ENCODE results near the gene LSM7.

The LSM7 gene

DNA sequence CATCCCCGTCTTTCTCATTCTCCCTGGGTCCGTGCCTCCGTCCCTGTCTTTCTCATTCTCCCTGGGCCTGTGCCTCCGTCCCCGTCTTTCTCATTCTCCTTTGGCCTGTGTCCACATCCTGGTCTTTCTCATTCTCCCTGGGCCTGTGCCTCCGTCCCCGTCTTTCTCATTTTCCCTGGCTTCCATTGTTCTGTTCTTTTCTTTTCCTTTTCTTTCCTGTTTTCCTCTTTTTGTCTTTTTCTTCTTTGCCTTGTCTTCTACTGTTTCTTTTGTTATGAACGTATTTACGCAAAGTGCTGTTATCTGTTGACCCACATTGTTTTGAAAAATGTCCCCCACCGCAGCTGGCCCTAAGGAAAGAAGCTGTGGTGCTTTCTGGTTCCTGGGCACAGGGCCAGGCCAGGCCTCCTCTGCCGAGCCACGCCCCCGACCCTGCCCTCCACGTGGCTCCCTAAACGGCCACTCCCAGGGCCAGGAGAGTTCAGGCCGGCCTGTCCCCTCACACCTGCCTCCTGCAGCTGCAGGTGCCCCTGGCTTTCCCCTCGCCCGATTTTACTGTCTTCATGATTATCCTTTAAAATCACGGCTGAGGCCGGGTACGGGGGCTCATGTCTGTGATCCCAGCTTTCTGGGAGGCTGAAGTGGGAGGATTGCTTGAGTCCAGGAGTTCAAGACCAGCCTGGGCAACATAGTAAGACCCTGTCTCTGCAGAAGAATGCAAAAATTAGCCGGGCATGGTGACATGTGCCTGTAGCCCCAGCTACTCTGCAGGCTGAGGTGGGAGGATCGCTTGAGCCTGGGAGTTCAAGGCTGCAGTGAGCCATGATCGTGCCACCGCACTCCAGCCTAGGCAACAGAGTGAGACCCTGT lies 17.6 kb upstream of the LSM7 start:
- Mint-ChIP-seq H3K4me1 (ENCODE audit: low read depth) (no peaks in the 10 kb centered on the region), H3K27ac (no peak overlapping the region), H3K4me3 (no peak overlapping the region), H3K9me3 (no peaks in the 10 kb centered on the region), H3K36me3 (ENCODE audit: low read depth) (peaks cover 5% of the 10 kb centered on the region), H3K27me3 (ENCODE audit: low read depth) (no peaks in the 10 kb centered on the region)
- DNase-seq (ENCODE audit: low spot score): no peak

GRCh38 chr19:2345076-2345475 lies 16.7 kb upstream of the LSM7 start:
- Mint-ChIP-seq H3K27ac (no peak overlapping the region), H3K9me3 (no peaks in the 10 kb centered on the region), H3K36me3 (ENCODE audit: low read depth) (peaks cover 5% of the 10 kb centered on the region), H3K27me3 (ENCODE audit: low read depth) (no peaks in the 10 kb centered on the region), H3K4me1 (ENCODE audit: low read depth) (no peaks in the 10 kb centered on the region), H3K4me3 (no peak overlapping the region)
- DNase-seq (ENCODE audit: low spot score): no peak

- H3K27me3 Mint-ChIP-seq (ENCODE audit: low read depth): no peaks in the 10 kb centered on the region
- no peak overlapping the region for H3K4me3 Mint-ChIP-seq
- DNase-seq (ENCODE audit: low spot score): no peak
- peaks cover 5% of the 10 kb centered on the region for H3K36me3 Mint-ChIP-seq (ENCODE audit: low read depth)
- no peaks in the 10 kb centered on the region for H3K4me1 Mint-ChIP-seq (ENCODE audit: low read depth)
- H3K9me3 Mint-ChIP-seq: no peaks in the 10 kb centered on the region
- no peak overlapping the region for H3K27ac Mint-ChIP-seq
Measured at GRCh38 chr19:2344381-2344870, 16.0 kb upstream of the LSM7 start.

- H3K27ac Mint-ChIP-seq: no peak overlapping the region
- H3K9me3 Mint-ChIP-seq: no peaks in the 10 kb centered on the region
- peaks cover 5% of the 10 kb centered on the region for H3K36me3 Mint-ChIP-seq (ENCODE audit: low read depth)
- no peak for DNase-seq (ENCODE audit: low spot score)
- no peaks in the 10 kb centered on the region for H3K4me1 Mint-ChIP-seq (ENCODE audit: low read depth)
- H3K4me3 Mint-ChIP-seq: no peak overlapping the region
- no peaks in the 10 kb centered on the region for H3K27me3 Mint-ChIP-seq (ENCODE audit: low read depth)
Measured at GRCh38 chr19:2343289-2343982, 15.1 kb upstream of the LSM7 start.

- peaks cover 5% of the 10 kb centered on the region for H3K36me3 Mint-ChIP-seq (ENCODE audit: low read depth)
- no peak overlapping the region for H3K27ac Mint-ChIP-seq
- no peaks in the 10 kb centered on the region for H3K27me3 Mint-ChIP-seq (ENCODE audit: low read depth)
- no peaks in the 10 kb centered on the region for H3K9me3 Mint-ChIP-seq
- no peak overlapping the region for H3K4me3 Mint-ChIP-seq
- no peak for DNase-seq (ENCODE audit: low spot score)
- H3K4me1 Mint-ChIP-seq (ENCODE audit: low read depth): no peaks in the 10 kb centered on the region
Measured at GRCh38 chr19:2342656-2343288, 14.4 kb upstream of the LSM7 start.

GRCh38 chr19:2341982-2342381 lies 13.6 kb upstream of the LSM7 start:
- Mint-ChIP-seq H3K27ac (no peak overlapping the region), H3K27me3 (ENCODE audit: low read depth) (no peaks in the 10 kb centered on the region), H3K4me3 (no peak overlapping the region), H3K4me1 (ENCODE audit: low read depth) (no peaks in the 10 kb centered on the region), H3K9me3 (no peaks in the 10 kb centered on the region), H3K36me3 (ENCODE audit: low read depth) (peaks cover 5% of the 10 kb centered on the region)
- DNase-seq (ENCODE audit: low spot score): no peak

GRCh38 chr19:2341244-2341751 lies 12.9 kb upstream of the LSM7 start:
- H3K27me3 Mint-ChIP-seq (ENCODE audit: low read depth): no peaks in the 10 kb centered on the region
- no peaks in the 10 kb centered on the region for H3K4me1 Mint-ChIP-seq (ENCODE audit: low read depth)
- peaks cover under 1% of the 10 kb centered on the region for H3K9me3 Mint-ChIP-seq
- H3K27ac Mint-ChIP-seq: no peak overlapping the region
- H3K36me3 Mint-ChIP-seq (ENCODE audit: low read depth): peaks cover 5% of the 10 kb centered on the region
- H3K4me3 Mint-ChIP-seq: no peak overlapping the region
- no peak for DNase-seq (ENCODE audit: low spot score)

DNA sequence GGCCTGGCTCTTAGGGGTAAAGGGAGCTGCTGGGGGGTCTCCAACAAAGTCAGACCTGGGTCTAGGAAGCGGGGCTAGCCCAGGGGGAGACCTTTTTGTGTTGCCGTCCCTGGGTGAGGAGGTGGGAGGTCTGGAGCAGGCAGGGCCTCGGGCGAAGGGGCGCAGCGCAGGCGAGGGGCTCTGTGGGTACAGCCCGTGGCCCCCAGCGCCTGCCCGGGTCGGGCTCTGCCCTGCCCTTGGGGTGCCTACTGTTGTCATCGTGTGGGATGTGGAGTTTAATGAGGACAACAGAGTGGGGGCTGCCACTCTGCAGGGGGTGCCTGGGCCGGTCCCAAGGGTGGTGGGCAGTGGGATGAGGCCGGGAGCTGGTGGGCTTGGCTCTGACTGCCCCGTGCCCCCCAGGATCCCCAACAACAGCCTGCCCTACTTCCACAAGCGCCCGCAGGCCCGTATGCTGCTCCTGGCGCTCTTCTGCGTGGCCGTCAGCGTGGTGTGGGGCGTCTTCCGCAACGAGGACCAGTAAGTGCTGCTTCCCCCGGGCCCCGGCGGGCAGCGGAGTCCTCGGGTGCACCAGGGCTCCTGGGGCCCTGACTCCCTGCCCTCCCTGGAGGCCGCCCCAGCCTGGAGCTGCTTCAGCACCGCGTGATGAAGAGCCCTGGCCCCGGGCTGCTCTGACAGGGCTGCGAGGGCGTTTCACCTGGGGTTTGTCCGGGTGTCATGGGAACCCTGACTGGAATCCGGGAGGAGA lies 12.3 kb upstream of the LSM7 start:
- H3K27ac Mint-ChIP-seq: no peak overlapping the region
- H3K27me3 Mint-ChIP-seq (ENCODE audit: low read depth): no peaks in the 10 kb centered on the region
- H3K9me3 Mint-ChIP-seq: peaks cover 7% of the 10 kb centered on the region
- H3K36me3 Mint-ChIP-seq (ENCODE audit: low read depth): peaks cover 9% of the 10 kb centered on the region
- DNase-seq (ENCODE audit: low spot score): no peak
- no peak overlapping the region for H3K4me3 Mint-ChIP-seq
- peaks cover 3% of the 10 kb centered on the region for H3K4me1 Mint-ChIP-seq (ENCODE audit: low read depth)

- Mint-ChIP-seq H3K36me3 (ENCODE audit: low read depth) (peaks cover 11% of the 10 kb centered on the region), H3K27me3 (ENCODE audit: low read depth) (no peaks in the 10 kb centered on the region), H3K4me3 (no peak overlapping the region), H3K9me3 (peaks cover 9% of the 10 kb centered on the region), H3K27ac (no peak overlapping the region), H3K4me1 (ENCODE audit: low read depth) (peaks cover 4% of the 10 kb centered on the region)
- DNase-seq (ENCODE audit: low spot score): no peak
Measured at GRCh38 chr19:2339644-2340310, 11.4 kb upstream of the LSM7 start.

DNA sequence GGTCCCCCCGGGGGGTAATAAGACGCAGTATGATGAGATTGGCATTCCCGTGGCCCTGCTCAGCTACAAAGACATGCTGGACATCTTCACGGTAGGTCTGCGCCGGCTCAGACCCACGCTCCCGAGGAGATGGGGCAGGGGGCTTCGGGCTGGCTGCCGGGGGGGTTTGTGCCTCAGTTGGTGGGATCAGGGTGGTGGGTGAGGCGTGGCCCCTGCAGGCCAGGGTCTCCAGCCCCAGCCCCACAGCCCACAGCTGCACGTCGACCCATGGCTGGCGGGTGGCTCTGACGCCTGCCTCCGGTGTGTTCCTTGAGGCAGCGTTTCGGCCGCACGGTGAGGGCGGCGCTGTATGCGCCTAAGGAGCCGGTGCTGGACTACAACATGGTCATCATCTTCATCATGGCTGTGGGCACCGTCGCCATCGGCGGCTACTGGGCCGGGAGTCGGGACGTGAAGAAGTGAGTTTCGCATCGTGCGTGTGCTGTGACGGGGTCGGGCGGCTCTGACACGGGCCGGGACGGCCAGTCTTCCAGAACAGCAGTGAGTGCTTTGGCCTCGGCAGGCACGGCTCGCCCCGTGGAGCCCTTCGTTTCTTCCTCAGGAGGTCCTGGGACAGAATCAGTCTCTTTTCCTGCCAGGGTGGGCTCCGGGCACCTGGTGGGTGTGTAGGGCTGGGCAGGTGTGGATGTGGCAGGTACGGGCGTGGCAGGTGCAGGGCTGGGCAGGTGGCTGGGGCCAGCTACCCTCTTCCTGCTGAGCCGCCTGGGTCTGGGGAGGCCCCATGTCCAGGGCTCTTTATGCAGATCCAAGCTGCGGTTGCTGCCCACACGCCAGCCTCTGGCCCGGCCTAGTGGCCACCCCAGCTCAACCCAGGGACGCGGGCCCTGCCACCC lies 10.6 kb upstream of the LSM7 start:
- peaks cover 4% of the 10 kb centered on the region for H3K4me1 Mint-ChIP-seq (ENCODE audit: low read depth)
- DNase-seq (ENCODE audit: low spot score): no peak

GRCh38 chr19:2338055-2338615 lies 9.7 kb upstream of the LSM7 start:
- Mint-ChIP-seq H3K9me3 (peaks cover 9% of the 10 kb centered on the region), H3K36me3 (ENCODE audit: low read depth) (peaks cover 11% of the 10 kb centered on the region), H3K4me1 (ENCODE audit: low read depth) (peaks cover 4% of the 10 kb centered on the region), H3K4me3 (no peak overlapping the region), H3K27me3 (ENCODE audit: low read depth) (no peaks in the 10 kb centered on the region), H3K27ac (no peak overlapping the region)
- no peak for DNase-seq (ENCODE audit: low spot score)

More for the DNA sequence above, 10.6 kb upstream of the LSM7 start:
- peaks cover 9% of the 10 kb centered on the region for H3K9me3 Mint-ChIP-seq
- no peaks in the 10 kb centered on the region for H3K27me3 Mint-ChIP-seq (ENCODE audit: low read depth)
- no peak overlapping the region for H3K27ac Mint-ChIP-seq
- no peak overlapping the region for H3K4me3 Mint-ChIP-seq
- H3K36me3 Mint-ChIP-seq (ENCODE audit: low read depth): peaks cover 11% of the 10 kb centered on the region

GRCh38 chr19:2337329-2337707 lies 8.9 kb upstream of the LSM7 start:
- Mint-ChIP-seq H3K4me3 (no peak overlapping the region), H3K36me3 (ENCODE audit: low read depth) (peaks cover 11% of the 10 kb centered on the region), H3K9me3 (peaks cover 9% of the 10 kb centered on the region), H3K27me3 (ENCODE audit: low read depth) (no peaks in the 10 kb centered on the region), H3K27ac (no peak overlapping the region), H3K4me1 (ENCODE audit: low read depth) (peaks cover 6% of the 10 kb centered on the region)
- no peak for DNase-seq (ENCODE audit: low spot score)
